Nephron progenitor cell (in vitro differentiated cells): ENCODE results near the gene CGA.
A peak's percentile ranks its signal among the peaks of the same experiment; 100 is the strongest.

Source experiments
- DNase-seq: peaks from one replicate; pipeline ENCODE4 v3.0.0; 2021
- H3K27ac Mint-ChIP-seq: 2 replicates; pipeline ENCODE4 v1.8.0; 2021; ENCODE audit warnings: mild to moderate bottlenecking, moderate library complexity, mixed read lengths
- H3K27me3 Mint-ChIP-seq: 2 replicates; pipeline ENCODE4 v1.8.0; 2021; ENCODE audit warnings: mild to moderate bottlenecking, low read depth, mixed read lengths; ENCODE audit not compliant: poor library complexity
- H3K36me3 Mint-ChIP-seq: 2 replicates; pipeline ENCODE4 v1.8.0; 2021; ENCODE audit warnings: low read depth, mixed read lengths
- H3K4me1 Mint-ChIP-seq: 2 replicates; pipeline ENCODE4 v1.8.0; 2021; ENCODE audit warnings: mixed read lengths
- H3K4me3 Mint-ChIP-seq: 2 replicates; pipeline ENCODE4 v1.8.0; 2021; ENCODE audit warnings: mild to moderate bottlenecking, moderate library complexity, mixed read lengths
- H3K9me3 Mint-ChIP-seq: 2 replicates; pipeline ENCODE4 v1.8.0; 2021; ENCODE audit warnings: mild to moderate bottlenecking, moderate library complexity, mixed read lengths
- CTCF ChIP-seq: fragments of 200-600 bp; sonication (generic); IDR thresholded peaks from 2 replicates; pipeline ENCODE4 v1.5.0; 2021; ENCODE audit warnings: antibody characterized with exemption

CGA gene

GRCh38 chr6:87074101-87074621, 20.7 kb downstream of the CGA start:
- no peak for DNase-seq
- Mint-ChIP-seq H3K27ac (peak overlapping the region; percentile 68), H3K4me3 (no peak overlapping the region), H3K36me3 (no peaks in the 10 kb centered on the region), H3K27me3 (peaks cover 3% of the 10 kb centered on the region), H3K9me3 (no peaks in the 10 kb centered on the region), H3K4me1 (peaks cover 6% of the 10 kb centered on the region)
- TF ChIP-seq CTCF: no peak

- no peak for TF ChIP-seq CTCF
- H3K36me3 Mint-ChIP-seq: no peaks in the 10 kb centered on the region
- H3K27me3 Mint-ChIP-seq: peaks cover 3% of the 10 kb centered on the region
- peaks cover 10% of the 10 kb centered on the region for H3K4me1 Mint-ChIP-seq
- H3K27ac Mint-ChIP-seq: no peak overlapping the region
- no peak for DNase-seq
- H3K9me3 Mint-ChIP-seq: no peaks in the 10 kb centered on the region
- H3K4me3 Mint-ChIP-seq: no peak overlapping the region
Observed at GRCh38 chr6:87071683-87072082, 23.2 kb downstream of the CGA start.

GRCh38 chr6:87070741-87071140, 24.2 kb downstream of the CGA start:
- no peak for DNase-seq
- H3K27ac Mint-ChIP-seq: no peak overlapping the region
- H3K9me3 Mint-ChIP-seq: no peaks in the 10 kb centered on the region
- peaks cover 13% of the 10 kb centered on the region for H3K4me1 Mint-ChIP-seq
- TF ChIP-seq CTCF: no peak
- no peak overlapping the region for H3K4me3 Mint-ChIP-seq
- peaks cover 3% of the 10 kb centered on the region for H3K27me3 Mint-ChIP-seq
- no peaks in the 10 kb centered on the region for H3K36me3 Mint-ChIP-seq

- Mint-ChIP-seq H3K4me1 (peaks cover 13% of the 10 kb centered on the region), H3K27me3 (peaks cover 3% of the 10 kb centered on the region), H3K36me3 (no peaks in the 10 kb centered on the region), H3K4me3 (no peak overlapping the region), H3K9me3 (no peaks in the 10 kb centered on the region), H3K27ac (no peak overlapping the region)
- TF ChIP-seq CTCF: no peak
- DNase-seq: no peak
Observed at GRCh38 chr6:87068795-87069194, 26.1 kb downstream of the CGA start.

GRCh38 chr6:87066449-87067333, 28.2 kb downstream of the CGA start:
- no peak overlapping the region for H3K27ac Mint-ChIP-seq
- peak overlapping the region; percentile 49 for H3K4me3 Mint-ChIP-seq
- no peaks in the 10 kb centered on the region for H3K36me3 Mint-ChIP-seq
- peaks cover under 1% of the 10 kb centered on the region for H3K27me3 Mint-ChIP-seq
- peaks cover 13% of the 10 kb centered on the region for H3K4me1 Mint-ChIP-seq
- DNase-seq: peak; percentile 48
- peak; percentile 69 for TF ChIP-seq CTCF
- no peaks in the 10 kb centered on the region for H3K9me3 Mint-ChIP-seq
